ENCODE data around the gene WDR48.

WDR48 gene

DNA sequence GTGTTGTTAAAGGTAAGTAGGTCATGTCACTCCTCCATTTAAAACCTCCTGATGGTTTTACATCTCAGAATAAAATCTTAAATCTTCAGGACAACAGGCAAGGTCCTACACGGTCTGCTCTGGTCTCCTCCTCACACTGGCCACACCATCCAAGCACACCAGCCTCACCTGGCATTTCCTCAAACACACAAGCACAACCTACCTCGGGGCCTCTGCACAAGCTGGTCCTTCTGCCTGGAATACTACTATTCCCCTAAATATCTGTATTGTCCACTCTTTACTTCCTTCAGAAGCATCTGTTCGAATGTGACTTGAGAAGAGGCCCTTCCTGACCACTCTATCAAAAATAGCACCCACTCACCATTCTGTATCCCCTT is 53.9 kb downstream of the WDR48 start:
- ChIA-PET POLR2A (no interaction called here), CTCF (interaction anchor here (0.9 to 1.0 kb wide), 2 partner anchors 183 to 185 kb away, joined by 4 to 7 read pairs; no protein-coding TSS in a partner anchor)
- TF ChIP-seq TARDBP (IDR thresholded peaks at IDR 0.05) (no peak), FOXK2 (IDR thresholded peaks at IDR 0.05) (no peak), NFRKB (IDR thresholded peaks at IDR 0.05) (no peak), FOXM1 (IDR thresholded peaks at IDR 0.05; ENCODE audit: borderline replicate concordance) (no peak), LEF1 (IDR thresholded peaks at IDR 0.05; ENCODE audit: borderline replicate concordance) (no peak), ARNT (IDR thresholded peaks at IDR 0.05) (no peak), L3MBTL2 (conservative IDR thresholded peaks at IDR 0.05) (no peak), HDGF (IDR thresholded peaks at IDR 0.05; ENCODE audit: borderline replicate concordance) (no peak), CTBP1 (IDR thresholded peaks at IDR 0.05; ENCODE audit: borderline replicate concordance) (no peak), FOXA1 (IDR thresholded peaks at IDR 0.05) (no peak), ELF4 (IDR thresholded peaks at IDR 0.05) (no peak), BHLHE40 (IDR thresholded peaks at IDR 0.05; ENCODE audit: borderline replicate concordance) (no peak), ZNF384 (IDR thresholded peaks at IDR 0.05) (no peak), SUZ12 (IDR thresholded peaks at IDR 0.05) (no peak), SP1 (IDR thresholded peaks at IDR 0.05) (no peak)
- TF ChIP-seq, protein P1, sequence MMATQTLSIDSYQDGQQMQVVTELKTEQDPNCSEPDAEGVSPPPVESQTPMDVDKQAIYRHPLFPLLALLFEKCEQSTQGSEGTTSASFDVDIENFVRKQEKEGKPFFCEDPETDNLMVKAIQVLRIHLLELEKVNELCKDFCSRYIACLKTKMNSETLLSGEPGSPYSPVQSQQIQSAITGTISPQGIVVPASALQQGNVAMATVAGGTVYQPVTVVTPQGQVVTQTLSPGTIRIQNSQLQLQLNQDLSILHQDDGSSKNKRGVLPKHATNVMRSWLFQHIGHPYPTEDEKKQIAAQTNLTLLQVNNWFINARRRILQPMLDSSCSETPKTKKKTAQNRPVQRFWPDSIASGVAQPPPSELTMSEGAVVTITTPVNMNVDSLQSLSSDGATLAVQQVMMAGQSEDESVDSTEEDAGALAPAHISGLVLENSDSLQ (IDR thresholded peaks at IDR 0.05): no peak
- DNase-seq (ENCODE audit: extremely low spot score): no peak

DNA sequence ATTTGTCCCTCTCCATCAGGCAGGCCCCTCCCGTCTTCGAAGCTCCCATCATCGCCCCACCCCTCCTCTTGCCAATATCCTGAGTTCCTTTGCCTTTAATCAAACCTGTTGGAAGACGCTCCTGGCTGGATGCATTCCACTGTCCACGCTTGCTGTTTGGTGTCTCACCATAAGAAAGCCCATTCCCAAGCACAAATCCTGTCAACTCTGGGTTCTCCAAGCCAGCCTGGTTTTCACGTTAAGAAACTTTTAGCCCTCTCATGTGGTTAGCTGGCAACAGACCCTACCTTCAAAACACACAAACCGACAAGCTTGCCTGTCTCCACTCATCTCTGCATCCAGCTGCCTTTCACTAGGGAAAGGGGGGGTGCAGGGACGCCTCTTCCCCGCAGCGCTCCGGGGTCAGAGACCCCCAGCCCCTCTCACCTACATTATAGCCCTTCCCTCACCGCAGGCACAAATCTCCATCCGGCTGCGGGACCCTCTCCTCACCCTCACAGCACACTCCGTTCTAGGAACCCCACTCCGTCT is 54.5 kb downstream of the WDR48 start:
- no peak for DNase-seq (ENCODE audit: extremely low spot score)
- no peak for TF ChIP-seq BHLHE40 (IDR thresholded peaks at IDR 0.05; ENCODE audit: borderline replicate concordance)
- TF ChIP-seq SUZ12 (IDR thresholded peaks at IDR 0.05): no peak
- TF ChIP-seq, protein P1 (IDR thresholded peaks at IDR 0.05): no peak
- no peak for TF ChIP-seq CTBP1 (IDR thresholded peaks at IDR 0.05; ENCODE audit: borderline replicate concordance)
- TF ChIP-seq ELF4 (IDR thresholded peaks at IDR 0.05): no peak
- TF ChIP-seq ZNF384 (IDR thresholded peaks at IDR 0.05): no peak
- TF ChIP-seq LEF1 (IDR thresholded peaks at IDR 0.05; ENCODE audit: borderline replicate concordance): no peak
- TF ChIP-seq TARDBP (IDR thresholded peaks at IDR 0.05): no peak
- no peak for TF ChIP-seq HDGF (IDR thresholded peaks at IDR 0.05; ENCODE audit: borderline replicate concordance)
- no peak for TF ChIP-seq FOXA1 (IDR thresholded peaks at IDR 0.05)
- no peak for TF ChIP-seq SP1 (IDR thresholded peaks at IDR 0.05)
- no peak for TF ChIP-seq ARNT (IDR thresholded peaks at IDR 0.05)
- no peak for TF ChIP-seq FOXK2 (IDR thresholded peaks at IDR 0.05)
- TF ChIP-seq NFRKB (IDR thresholded peaks at IDR 0.05): no peak
- no peak for TF ChIP-seq FOXM1 (IDR thresholded peaks at IDR 0.05; ENCODE audit: borderline replicate concordance)
- no peak for TF ChIP-seq L3MBTL2 (conservative IDR thresholded peaks at IDR 0.05)
- ChIA-PET POLR2A (no interaction called here), CTCF (interaction anchor here (1.0 kb wide), 1 partner anchor 182 kb away, joined by 7 read pairs; no protein-coding TSS in a partner anchor)

DNA sequence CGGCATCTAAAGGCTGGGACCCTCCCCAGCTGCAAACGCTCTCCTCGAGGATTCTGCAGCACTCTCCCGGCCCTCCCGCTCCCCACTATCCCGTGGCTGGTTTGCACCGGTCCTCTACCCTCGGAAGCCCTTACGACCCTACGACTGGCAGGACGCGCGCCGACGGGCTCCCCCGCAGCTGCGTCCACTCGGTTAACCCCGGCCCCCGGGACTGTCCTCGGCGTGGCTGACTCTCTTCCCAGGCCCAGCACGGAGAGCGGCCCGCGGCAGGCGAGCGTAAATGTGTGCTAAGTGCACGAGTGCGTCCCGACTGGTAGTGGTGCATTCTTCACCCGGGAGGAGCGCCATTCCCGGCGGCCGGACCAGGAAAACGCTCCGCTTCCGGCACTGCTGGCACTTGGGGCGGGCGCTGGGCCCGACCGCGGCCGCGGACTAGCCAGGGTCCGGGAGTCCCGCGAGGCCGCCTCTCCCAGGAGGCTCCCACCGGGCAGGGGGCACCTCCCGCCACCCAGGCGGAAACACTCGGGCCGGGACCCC is 55.1 kb downstream of the WDR48 start:
- TF ChIP-seq, protein P1 (IDR thresholded peaks at IDR 0.05): no peak
- TF ChIP-seq SUZ12 (IDR thresholded peaks at IDR 0.05): no peak
- TF ChIP-seq BHLHE40 (IDR thresholded peaks at IDR 0.05; ENCODE audit: borderline replicate concordance): no peak
- TF ChIP-seq L3MBTL2 (conservative IDR thresholded peaks at IDR 0.05): no peak
- TF ChIP-seq ARNT (IDR thresholded peaks at IDR 0.05): no peak
- TF ChIP-seq FOXM1 (IDR thresholded peaks at IDR 0.05; ENCODE audit: borderline replicate concordance): no peak
- no peak for TF ChIP-seq LEF1 (IDR thresholded peaks at IDR 0.05; ENCODE audit: borderline replicate concordance)
- TF ChIP-seq ZNF384 (IDR thresholded peaks at IDR 0.05): no peak
- TF ChIP-seq TARDBP (IDR thresholded peaks at IDR 0.05): no peak
- TF ChIP-seq ELF4 (IDR thresholded peaks at IDR 0.05): no peak
- no peak for TF ChIP-seq FOXK2 (IDR thresholded peaks at IDR 0.05)
- no peak for TF ChIP-seq HDGF (IDR thresholded peaks at IDR 0.05; ENCODE audit: borderline replicate concordance)
- TF ChIP-seq NFRKB (IDR thresholded peaks at IDR 0.05): no peak
- no peak for TF ChIP-seq FOXA1 (IDR thresholded peaks at IDR 0.05)
- TF ChIP-seq SP1 (IDR thresholded peaks at IDR 0.05): no peak
- TF ChIP-seq CTBP1 (IDR thresholded peaks at IDR 0.05; ENCODE audit: borderline replicate concordance): no peak
- ChIA-PET POLR2A (no interaction called here), CTCF (interaction anchor here (1.4 kb wide), 1 partner anchor 181 kb away, joined by 8 read pairs; no protein-coding TSS in a partner anchor)
- DNase-seq (ENCODE audit: extremely low spot score): peak; percentile 73

DNA sequence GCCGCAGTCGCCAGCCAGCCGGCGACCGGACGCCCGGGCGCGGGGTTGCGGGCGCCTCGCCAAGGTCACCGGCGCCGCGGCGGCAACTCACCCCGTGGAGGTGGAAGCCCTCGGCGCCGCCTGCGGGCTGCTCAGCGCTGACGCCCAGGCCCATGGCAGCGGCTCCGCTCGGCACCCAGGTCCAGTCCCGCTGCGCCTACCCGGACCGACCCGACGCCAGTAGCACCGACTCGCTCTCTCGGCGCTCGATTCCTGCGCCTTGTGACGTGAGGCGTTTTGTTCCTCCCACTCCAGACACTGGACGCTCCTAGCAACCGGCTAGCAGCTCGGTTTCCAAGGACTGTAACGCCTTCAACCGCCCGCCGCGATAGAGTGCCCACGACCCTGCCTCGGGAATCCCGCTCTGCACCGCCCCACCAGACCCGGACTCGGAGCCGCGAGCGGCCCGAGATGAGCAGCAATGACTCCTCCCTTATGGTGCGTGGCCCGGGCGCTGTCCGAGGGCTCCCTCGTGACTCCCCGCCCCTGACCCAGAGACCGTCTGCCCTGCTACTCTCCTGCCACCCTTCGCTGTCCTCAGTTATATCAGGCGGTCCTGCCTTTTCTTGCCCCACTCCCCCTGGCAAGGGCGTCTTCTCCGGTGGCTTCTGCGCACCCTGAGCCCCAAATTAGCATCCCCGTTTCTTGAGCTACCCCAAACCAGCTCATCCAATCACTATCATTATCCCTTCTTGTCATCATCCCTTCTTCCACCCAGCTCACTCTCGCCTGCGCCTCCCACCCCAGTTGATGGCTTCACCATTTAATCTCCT is 55.8 kb downstream of the WDR48 start, which contains the start of the genes GORASP1 and TTC21A:
TSS of gene GORASP1 (minus strand) at position 240 of the 812 bp plus-strand sequence. CDS start at position 154, 86 bp downstream.
TSS of gene TTC21A (plus strand) at position 293 of the 812 bp plus-strand sequence. CDS start at position 451, 158 bp downstream.
- ChIA-PET CTCF (interaction anchor here (0.6 to 1.4 kb wide), 2 partner anchors 32 to 181 kb away, joined by 6 to 8 read pairs; no protein-coding TSS in a partner anchor), POLR2A (interaction anchor here (0.6 to 0.7 kb wide), 2 partner anchors 40 to 44 kb away, joined by 3 to 4 read pairs; no protein-coding TSS in a partner anchor)
- peak; percentile 90 for DNase-seq (ENCODE audit: extremely low spot score)

DNA sequence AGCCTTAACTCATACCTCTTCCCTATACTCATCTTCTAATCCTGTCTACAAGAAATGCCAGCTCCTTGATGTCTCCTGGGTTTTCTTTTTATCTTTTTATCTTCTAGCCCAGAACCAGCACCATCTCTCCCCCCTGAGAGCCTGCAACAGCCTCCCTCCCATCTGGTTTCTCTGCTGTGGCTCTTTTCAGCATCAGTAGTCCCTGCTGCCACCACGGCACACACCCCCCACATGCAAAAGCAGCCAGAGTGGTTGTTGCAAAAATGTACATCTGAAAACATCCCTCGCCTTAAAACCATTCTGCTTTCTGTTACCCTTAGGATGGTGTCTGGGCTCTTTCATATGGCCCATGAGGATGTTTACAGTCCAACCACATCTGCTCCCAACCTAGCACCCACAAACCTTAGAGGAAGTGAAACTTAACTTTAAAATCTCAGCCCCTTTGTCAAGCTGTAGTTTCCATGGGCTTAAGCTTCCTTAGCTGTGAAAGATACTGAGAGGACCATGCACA is 56.4 kb downstream of the WDR48 start:
- ChIA-PET CTCF (interaction anchor here (0.6 to 1.4 kb wide), 3 partner anchors 15 to 180 kb away, joined by 4 to 8 read pairs (median 6); no protein-coding TSS in a partner anchor), POLR2A (interaction anchor here (0.6 to 0.7 kb wide), 2 partner anchors 41 to 43 kb away, joined by 3 to 4 read pairs; no protein-coding TSS in a partner anchor)
- TF ChIP-seq FOXA1 (IDR thresholded peaks at IDR 0.05) (no peak), SUZ12 (IDR thresholded peaks at IDR 0.05) (no peak), ELF4 (IDR thresholded peaks at IDR 0.05) (no peak), LEF1 (IDR thresholded peaks at IDR 0.05; ENCODE audit: borderline replicate concordance) (no peak), L3MBTL2 (conservative IDR thresholded peaks at IDR 0.05) (no peak), ZNF384 (IDR thresholded peaks at IDR 0.05) (no peak), HDGF (IDR thresholded peaks at IDR 0.05; ENCODE audit: borderline replicate concordance) (no peak), BHLHE40 (IDR thresholded peaks at IDR 0.05; ENCODE audit: borderline replicate concordance) (no peak), ARNT (IDR thresholded peaks at IDR 0.05) (no peak), SP1 (IDR thresholded peaks at IDR 0.05) (no peak), NFRKB (IDR thresholded peaks at IDR 0.05) (no peak), TARDBP (IDR thresholded peaks at IDR 0.05) (no peak)
- DNase-seq (ENCODE audit: extremely low spot score): no peak

More for the DNA sequence above, 55.8 kb downstream of the WDR48 start, which contains the start of the genes GORASP1 and TTC21A:
- TF ChIP-seq FOXM1 (IDR thresholded peaks at IDR 0.05; ENCODE audit: borderline replicate concordance) (no peak), LEF1 (IDR thresholded peaks at IDR 0.05; ENCODE audit: borderline replicate concordance) (peak; percentile 76)
